AG04449 (cell line): ENCODE data around the gene ADGRF3.

ENCODE experiments used
- CTCF ChIA-PET: fragments of 350-600 bp; formaldehyde crosslinking; extraction: SDS; loops from one replicate; lab custom pipeline; 2021; ENCODE audit warnings: antibody characterized with exemption; lab: Yijun Ruan, JAX
- POLR2A ChIA-PET: fragments of 400-600, 350-600 bp; formaldehyde crosslinking; extraction: SDS; loops from one replicate; lab custom pipeline; 2020; ENCODE audit warnings: antibody characterized with exemption, inconsistent platforms; lab: Yijun Ruan, JAX
- DNase-seq: peaks from one replicate; pipeline ENCODE4 v3.0.0-alpha.2; 2010; ENCODE audit warnings: low read depth, low spot score
- H3K4me3 ChIP-seq: 2 replicates; pipeline ENCODE4 v1.5.1; 2011; ENCODE audit warnings: low read depth, mild to moderate bottlenecking, control low read depth, low read length
- TF ChIP-seq, protein P1 (sequence below): IDR thresholded peaks from one replicate; pipeline ENCODE4 v1.5.1; 2011; ENCODE audit warnings: mild to moderate bottlenecking, moderate library complexity, low read length, control low read depth, inconsistent platforms; ENCODE audit not compliant: insufficient read depth; ENCODE audit errors: missing control alignments

Gene ADGRF3, protein sequence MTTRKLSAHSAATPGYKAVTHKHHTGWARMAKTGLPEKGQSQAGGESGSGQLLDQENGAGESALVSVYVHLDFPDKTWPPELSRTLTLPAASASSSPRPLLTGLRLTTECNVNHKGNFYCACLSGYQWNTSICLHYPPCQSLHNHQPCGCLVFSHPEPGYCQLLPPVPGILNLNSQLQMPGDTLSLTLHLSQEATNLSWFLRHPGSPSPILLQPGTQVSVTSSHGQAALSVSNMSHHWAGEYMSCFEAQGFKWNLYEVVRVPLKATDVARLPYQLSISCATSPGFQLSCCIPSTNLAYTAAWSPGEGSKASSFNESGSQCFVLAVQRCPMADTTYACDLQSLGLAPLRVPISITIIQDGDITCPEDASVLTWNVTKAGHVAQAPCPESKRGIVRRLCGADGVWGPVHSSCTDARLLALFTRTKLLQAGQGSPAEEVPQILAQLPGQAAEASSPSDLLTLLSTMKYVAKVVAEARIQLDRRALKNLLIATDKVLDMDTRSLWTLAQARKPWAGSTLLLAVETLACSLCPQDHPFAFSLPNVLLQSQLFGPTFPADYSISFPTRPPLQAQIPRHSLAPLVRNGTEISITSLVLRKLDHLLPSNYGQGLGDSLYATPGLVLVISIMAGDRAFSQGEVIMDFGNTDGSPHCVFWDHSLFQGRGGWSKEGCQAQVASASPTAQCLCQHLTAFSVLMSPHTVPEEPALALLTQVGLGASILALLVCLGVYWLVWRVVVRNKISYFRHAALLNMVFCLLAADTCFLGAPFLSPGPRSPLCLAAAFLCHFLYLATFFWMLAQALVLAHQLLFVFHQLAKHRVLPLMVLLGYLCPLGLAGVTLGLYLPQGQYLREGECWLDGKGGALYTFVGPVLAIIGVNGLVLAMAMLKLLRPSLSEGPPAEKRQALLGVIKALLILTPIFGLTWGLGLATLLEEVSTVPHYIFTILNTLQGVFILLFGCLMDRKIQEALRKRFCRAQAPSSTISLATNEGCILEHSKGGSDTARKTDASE

DNA sequence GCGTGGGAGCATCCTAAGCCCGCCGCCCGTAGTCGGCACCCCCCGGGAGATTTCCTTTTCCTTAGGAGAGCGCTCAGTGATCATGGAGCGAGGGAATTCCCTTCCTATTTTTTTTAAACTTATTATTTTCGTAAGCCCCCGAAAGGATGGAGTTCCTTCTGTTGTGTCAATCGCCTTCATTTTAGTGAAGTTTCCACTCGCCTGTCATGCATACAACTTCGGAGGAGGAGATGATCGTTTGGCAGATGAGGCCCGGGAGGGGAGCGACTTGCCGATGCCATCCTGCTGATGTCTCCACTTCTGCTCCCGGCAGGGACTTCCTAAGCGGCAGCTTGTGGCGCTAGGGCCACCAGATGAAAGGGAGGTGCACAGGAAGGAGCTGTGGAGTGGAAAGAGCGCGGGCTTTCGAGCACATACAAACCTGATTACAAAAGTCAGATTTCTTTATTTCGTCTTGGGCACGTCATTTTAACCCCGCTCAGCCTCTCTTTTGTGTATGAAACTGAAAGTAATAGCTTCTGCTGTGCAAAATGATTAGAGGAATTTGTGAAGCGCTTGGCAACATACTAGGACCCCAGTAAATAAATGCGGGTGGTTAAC lies at the start of gene ADGRF3:
TSS of gene ADGRF3 (minus strand) at position 336 of the 600 bp plus-strand sequence. CDS start 555 bp downstream, outside the sequence.
- peak within 1 kb of the TSS; percentile 96 for H3K4me3 ChIP-seq
- TF ChIP-seq, protein P1, sequence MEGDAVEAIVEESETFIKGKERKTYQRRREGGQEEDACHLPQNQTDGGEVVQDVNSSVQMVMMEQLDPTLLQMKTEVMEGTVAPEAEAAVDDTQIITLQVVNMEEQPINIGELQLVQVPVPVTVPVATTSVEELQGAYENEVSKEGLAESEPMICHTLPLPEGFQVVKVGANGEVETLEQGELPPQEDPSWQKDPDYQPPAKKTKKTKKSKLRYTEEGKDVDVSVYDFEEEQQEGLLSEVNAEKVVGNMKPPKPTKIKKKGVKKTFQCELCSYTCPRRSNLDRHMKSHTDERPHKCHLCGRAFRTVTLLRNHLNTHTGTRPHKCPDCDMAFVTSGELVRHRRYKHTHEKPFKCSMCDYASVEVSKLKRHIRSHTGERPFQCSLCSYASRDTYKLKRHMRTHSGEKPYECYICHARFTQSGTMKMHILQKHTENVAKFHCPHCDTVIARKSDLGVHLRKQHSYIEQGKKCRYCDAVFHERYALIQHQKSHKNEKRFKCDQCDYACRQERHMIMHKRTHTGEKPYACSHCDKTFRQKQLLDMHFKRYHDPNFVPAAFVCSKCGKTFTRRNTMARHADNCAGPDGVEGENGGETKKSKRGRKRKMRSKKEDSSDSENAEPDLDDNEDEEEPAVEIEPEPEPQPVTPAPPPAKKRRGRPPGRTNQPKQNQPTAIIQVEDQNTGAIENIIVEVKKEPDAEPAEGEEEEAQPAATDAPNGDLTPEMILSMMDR = no peak
- DNase-seq = no peak
- CTCF ChIA-PET = interaction anchor here (1.1 to 2.4 kb wide), 3 partner anchors 16 to 231 kb away, joined by 3 to 11 read pairs (median 6); no protein-coding TSS in a partner anchor
- POLR2A ChIA-PET = interaction anchor here (0.6 to 1.0 kb wide), 2 partner anchors 36 to 115 kb away, joined by 3 read pairs; no protein-coding TSS in a partner anchor

DNA sequence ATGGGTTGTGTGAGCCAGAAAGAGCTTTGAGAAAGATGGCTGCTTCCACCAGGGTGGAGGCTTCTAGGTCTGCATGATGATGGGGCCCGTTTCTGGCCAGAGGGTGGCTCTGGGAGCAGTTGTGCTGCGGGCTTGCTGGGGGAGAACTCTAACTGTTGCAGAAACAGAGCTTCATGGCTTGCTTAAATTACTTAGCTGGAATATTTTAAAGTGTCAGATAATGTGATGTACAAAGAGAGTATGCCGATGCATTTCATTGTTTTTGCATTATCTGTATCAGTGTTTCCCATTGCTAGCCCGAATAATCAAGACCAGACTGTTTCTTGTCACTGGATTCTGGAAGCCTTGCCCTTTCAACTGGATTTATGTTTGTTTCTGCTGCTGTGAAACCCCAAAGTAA lies 48.8 kb upstream of the ADGRF3 start:
- DNase-seq = no peak
- TF ChIP-seq, protein P1 = no peak
- CTCF ChIA-PET = interaction anchor here (0.9 to 1.9 kb wide), 2 partner anchors 11 to 66 kb away, joined by 3 to 4 read pairs; no protein-coding TSS in a partner anchor
- POLR2A ChIA-PET = no interaction called here
- H3K4me3 ChIP-seq = no peak overlapping the region

DNA sequence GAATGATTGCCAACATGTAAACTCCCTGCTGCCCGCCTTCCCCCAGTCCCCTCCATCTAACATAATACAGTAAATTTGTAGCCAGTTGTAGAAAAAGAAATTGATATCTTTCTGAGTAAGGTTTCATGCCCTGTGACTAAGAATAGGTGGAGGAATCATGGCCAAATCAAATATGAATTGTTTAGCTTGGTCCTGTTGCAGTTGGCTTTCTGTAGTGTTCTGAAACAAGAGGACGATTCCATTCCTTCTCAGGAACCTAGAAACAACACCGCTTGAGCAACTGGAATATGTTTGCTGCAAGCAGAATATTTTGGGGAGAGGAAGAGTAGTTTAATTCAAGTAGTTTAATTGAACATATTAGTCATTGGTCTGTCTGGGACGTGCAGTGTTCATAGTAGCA lies 48.1 kb upstream of the ADGRF3 start:
- H3K4me3 ChIP-seq = no peak overlapping the region
- DNase-seq = no peak
- ChIA-PET POLR2A (no interaction called here), CTCF (interaction anchor here (0.9 to 1.9 kb wide), 2 partner anchors 11 to 66 kb away, joined by 3 to 4 read pairs; no protein-coding TSS in a partner anchor)
- TF ChIP-seq, protein P1 = no peak

DNA sequence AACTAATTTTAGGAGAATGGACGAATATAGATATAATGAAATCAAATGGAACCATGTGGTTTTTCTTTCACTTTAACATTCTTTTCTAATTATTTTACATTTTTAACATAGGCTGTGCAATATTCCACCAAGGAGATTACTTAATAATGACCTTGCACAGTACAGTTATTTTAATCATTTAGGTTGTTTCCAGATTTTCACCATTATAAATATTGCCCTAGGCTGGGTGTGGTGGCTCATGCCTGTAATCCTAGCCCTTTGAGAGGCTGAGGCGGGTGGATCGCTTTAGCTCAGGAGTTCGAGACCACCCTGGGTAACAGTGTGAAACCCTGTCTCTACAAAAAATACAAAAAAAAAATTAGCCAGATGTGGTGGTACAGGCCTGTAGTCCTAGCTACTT lies 40.6 kb upstream of the ADGRF3 start:
- TF ChIP-seq, protein P1 = no peak
- POLR2A ChIA-PET = no interaction called here
- no peak for DNase-seq
- CTCF ChIA-PET = no interaction called here
- H3K4me3 ChIP-seq = no peak overlapping the region

DNA sequence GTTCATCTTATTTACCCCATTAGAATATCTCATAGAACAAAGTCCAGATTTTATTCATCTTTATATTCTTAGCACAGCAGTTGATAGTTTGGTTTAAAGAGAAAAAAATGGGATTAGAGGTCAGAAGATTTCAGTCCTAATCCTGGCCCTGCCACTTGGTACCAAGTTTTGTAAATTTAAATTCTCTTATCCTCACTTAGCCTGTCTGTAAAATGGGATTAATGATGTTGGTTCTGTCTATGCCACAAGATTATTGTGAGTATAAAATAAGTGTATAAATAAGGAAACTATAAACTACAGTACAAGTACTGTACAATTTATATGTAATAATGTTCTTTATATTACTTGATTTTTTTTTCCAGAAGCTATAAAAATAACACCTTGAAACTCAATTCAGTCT lies 38.0 kb upstream of the ADGRF3 start:
- TF ChIP-seq, protein P1 = no peak
- no peak overlapping the region for H3K4me3 ChIP-seq
- ChIA-PET POLR2A (no interaction called here), CTCF (no interaction called here)
- no peak for DNase-seq
